Lower lobe of right lung (tissue), 2 donors: ENCODE data around the gene PCNT. TPM values are rescaled to one million over a fixed set of nuclear protein-coding genes. Genes with fewer than 3 reads are reported as not detected.

ENCODE experiments used
- ATAC-seq, 2 donors: fragments of 200-7000 bp; cut with Tn5 transposase; one replicate each; pipeline ENCODE4 v1.9.1; 2020 to 2022; ENCODE audit warnings: mild to moderate bottlenecking in 2 of 2, moderate library complexity in 2 of 2
- DNase-seq: peaks from one replicate; pipeline ENCODE4 v3.0.0-alpha.2; 2020
- H3K27ac ChIP-seq: fragments of 200-600 bp; one replicate; pipeline ENCODE4 v1.8.0; 2022
- H3K27me3 ChIP-seq: fragments of 200-600 bp; one replicate; pipeline ENCODE4 v1.8.0; 2022; ENCODE audit warnings: low read depth
- H3K36me3 ChIP-seq: fragments of 200-600 bp; one replicate; pipeline ENCODE4 v1.8.0; 2022; ENCODE audit warnings: mild to moderate bottlenecking
- H3K4me1 ChIP-seq: fragments of 200-600 bp; one replicate; pipeline ENCODE4 v1.8.0; 2022
- H3K4me3 ChIP-seq: fragments of 200-600 bp; one replicate; pipeline ENCODE4 v1.8.0; 2022; ENCODE audit warnings: mild to moderate bottlenecking
- H3K9me3 ChIP-seq: fragments of 200-600 bp; one replicate; pipeline ENCODE4 v1.8.0; 2022
- CTCF ChIP-seq: fragments of 200-600 bp; IDR thresholded peaks from one replicate; pipeline ENCODE4 v1.8.0; 2022; ENCODE audit warnings: antibody characterized with exemption, mild to moderate bottlenecking
- intact Hi-C: fragments of 100-400 bp; cut with DNase I; formaldehyde crosslinking; loops from one replicate; pipeline ENCODE4 v1.11.0; 2022
- total RNA-seq: library from RNA; stranded (reverse); fragmentation: NEBNext Ultra II Directional; extraction: Animal tissue kit (Norgen Biotek cat#: 25700); gene quantifications from one replicate; pipeline ENCODE4 v1.2.1, GENCODE V29; 2021
- donor health status: DM: no; HTN: yes; CAD: no; lungs with severe emphysema.

PCNT gene
- total RNA-seq, 1 donor from 2014 or later: 36.5 TPM

DNA sequence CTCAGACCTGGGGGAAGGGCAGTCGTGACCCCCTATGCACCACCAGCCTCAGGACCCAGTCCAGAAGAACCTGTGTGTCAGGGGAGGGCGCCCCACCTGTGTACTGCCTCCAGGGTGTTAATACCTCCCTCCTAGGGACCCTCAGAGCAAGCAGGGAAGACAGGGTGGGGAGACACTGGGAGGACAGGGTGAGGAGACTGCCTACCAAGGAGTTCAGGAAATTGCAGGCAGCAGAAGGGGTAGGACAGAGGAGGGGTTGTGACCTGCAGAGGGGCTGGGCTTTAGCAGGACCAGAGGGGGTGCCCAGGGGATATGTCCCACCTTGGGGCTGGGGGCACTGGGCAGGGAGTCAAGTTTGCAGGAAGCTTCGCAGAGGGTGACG is 5.5 kb upstream of the PCNT start:
- DNase-seq (no peak), ATAC-seq (no peak)
- no peaks in the 10 kb centered on the region for H3K27me3 ChIP-seq
- no peak for TF ChIP-seq CTCF
- H3K4me1 ChIP-seq: peaks cover 19% of the 10 kb centered on the region
- no peaks in the 10 kb centered on the region for H3K36me3 ChIP-seq
- no peak overlapping the region for H3K27ac ChIP-seq
- intact Hi-C loops: no loop called here
- no peak overlapping the region for H3K4me3 ChIP-seq
- H3K9me3 ChIP-seq: no peaks in the 10 kb centered on the region

DNA sequence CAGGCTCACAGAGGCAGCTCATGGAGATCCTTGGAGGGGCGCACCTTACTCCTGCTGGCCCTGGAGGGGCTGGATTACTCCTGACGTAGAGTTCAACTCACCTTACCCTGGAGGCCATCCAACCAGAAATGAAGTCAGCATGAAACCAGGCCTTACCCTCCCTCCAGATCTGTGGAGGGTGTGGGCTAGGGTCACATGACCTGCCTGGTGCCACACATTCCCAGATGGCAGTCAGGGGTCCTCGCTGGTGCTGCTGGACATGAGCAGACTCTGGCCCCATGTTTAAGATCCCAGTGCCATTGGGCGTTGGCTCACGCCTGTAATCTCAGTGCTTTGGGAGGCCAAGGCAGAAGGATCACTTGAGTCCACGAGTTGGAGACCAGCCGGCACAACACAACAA is 4.8 kb upstream of the PCNT start:
- no peak for TF ChIP-seq CTCF
- Histone ChIP-seq H3K27me3 (no peaks in the 10 kb centered on the region), H3K4me1 (peaks cover 19% of the 10 kb centered on the region), H3K4me3 (no peak overlapping the region), H3K27ac (no peak overlapping the region), H3K9me3 (no peaks in the 10 kb centered on the region), H3K36me3 (no peaks in the 10 kb centered on the region)
- intact Hi-C loops: no loop called here
- ATAC-seq: no peak
- DNase-seq: no peak

GRCh38 chr21:46320331-46320801 is 3.6 kb upstream of the PCNT start:
- no peaks in the 10 kb centered on the region for H3K36me3 ChIP-seq
- no peaks in the 10 kb centered on the region for H3K9me3 ChIP-seq
- no peak overlapping the region for H3K27ac ChIP-seq
- peaks cover 21% of the 10 kb centered on the region for H3K4me1 ChIP-seq
- DNase-seq (no peak), ATAC-seq (no peak)
- H3K4me3 ChIP-seq: no peak overlapping the region
- H3K27me3 ChIP-seq: no peaks in the 10 kb centered on the region
- TF ChIP-seq CTCF: no peak
- intact Hi-C loops: no loop called here

DNA sequence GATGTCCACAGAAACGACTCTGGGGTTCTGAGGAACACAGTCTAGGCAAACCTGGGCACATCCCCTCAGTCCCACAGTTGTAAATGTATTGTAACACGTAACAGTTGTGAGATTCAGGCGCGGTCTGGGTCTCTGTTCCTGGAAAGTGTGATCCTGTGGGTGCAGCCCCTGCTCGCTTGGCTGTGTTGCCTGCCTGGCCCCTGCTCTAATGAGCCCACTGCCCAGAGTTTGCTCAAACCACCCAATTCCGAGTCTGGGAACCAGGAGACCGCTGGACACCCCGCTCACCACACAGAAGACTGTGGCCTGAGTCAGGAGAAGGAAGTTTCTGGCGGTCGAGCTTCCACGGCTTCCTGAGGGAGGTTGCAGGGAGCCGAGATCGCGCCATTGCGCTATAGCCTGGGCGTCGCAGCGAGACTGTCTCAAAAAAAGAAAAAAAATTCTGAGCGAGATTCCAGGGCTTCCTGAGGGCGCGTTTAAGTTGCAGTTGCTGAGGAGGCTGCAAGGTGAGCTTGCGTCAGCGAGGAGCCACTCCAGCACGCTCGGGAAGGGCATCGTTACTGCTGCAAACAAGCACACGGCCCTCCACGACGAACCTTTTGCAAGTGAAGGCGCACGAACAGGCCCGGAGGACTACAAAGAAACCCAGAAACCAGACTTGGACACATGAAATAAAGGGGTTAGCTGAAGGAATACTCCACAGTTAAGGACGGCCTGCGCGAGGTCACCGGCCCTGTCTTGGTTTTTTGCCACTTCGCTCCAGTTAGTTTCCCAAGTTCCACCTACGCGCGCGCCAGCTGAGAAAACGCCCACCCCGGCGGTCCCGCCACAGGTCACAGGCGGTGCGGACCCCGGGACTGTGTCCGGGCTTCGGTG is 1.4 kb upstream of the PCNT start:
- no peak overlapping the region for H3K27ac ChIP-seq

GRCh38 chr21:46323227-46323709 is 688 bp upstream of the PCNT start:
- Histone ChIP-seq H3K27ac (peak overlapping the region; percentile 92), H3K36me3 (peaks cover 14% of the 10 kb centered on the region), H3K4me3 (peak overlapping the region; percentile 85), H3K4me1 (peaks cover 28% of the 10 kb centered on the region), H3K9me3 (no peaks in the 10 kb centered on the region), H3K27me3 (no peaks in the 10 kb centered on the region)
- intact Hi-C loops: no loop called here
- TF ChIP-seq CTCF: no peak
- DNase-seq (no peak), ATAC-seq (no peak)

More for the DNA sequence above, 1.4 kb upstream of the PCNT start:
- TF ChIP-seq CTCF: no peak
- Histone ChIP-seq H3K36me3 (peaks cover 8% of the 10 kb centered on the region), H3K4me1 (peaks cover 28% of the 10 kb centered on the region), H3K4me3 (peak overlapping the region; percentile 85), H3K9me3 (no peaks in the 10 kb centered on the region), H3K27me3 (no peaks in the 10 kb centered on the region)
- intact Hi-C loops: no loop called here
- ATAC-seq: no peak
- no peak for DNase-seq
